ENCODE data around the gene KIR2DL3.

DNA sequence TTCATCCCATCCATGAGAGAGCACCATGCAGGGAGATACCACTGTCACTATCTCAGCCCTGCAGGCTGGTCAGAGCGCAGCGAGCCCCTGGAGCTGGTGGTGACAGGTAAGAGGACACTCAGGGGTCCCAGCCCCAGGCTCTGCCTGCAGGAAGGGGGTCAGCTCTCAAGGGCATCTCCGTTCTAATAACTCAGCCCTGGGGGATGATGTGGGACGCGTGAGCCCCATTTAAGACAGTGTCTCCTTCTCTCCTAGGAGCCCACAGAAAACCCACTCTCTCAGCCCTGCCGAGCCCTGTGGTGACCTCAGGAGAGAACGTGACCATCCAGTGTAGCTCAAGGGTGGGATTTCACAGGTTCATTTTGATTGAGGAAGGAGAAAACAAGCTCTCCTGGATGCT is 29.5 kb upstream of the KIR2DL3 start:
- TF ChIP-seq, protein P1, sequence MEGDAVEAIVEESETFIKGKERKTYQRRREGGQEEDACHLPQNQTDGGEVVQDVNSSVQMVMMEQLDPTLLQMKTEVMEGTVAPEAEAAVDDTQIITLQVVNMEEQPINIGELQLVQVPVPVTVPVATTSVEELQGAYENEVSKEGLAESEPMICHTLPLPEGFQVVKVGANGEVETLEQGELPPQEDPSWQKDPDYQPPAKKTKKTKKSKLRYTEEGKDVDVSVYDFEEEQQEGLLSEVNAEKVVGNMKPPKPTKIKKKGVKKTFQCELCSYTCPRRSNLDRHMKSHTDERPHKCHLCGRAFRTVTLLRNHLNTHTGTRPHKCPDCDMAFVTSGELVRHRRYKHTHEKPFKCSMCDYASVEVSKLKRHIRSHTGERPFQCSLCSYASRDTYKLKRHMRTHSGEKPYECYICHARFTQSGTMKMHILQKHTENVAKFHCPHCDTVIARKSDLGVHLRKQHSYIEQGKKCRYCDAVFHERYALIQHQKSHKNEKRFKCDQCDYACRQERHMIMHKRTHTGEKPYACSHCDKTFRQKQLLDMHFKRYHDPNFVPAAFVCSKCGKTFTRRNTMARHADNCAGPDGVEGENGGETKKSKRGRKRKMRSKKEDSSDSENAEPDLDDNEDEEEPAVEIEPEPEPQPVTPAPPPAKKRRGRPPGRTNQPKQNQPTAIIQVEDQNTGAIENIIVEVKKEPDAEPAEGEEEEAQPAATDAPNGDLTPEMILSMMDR (IDR thresholded peaks at IDR 0.05), result no peak
- TF ChIP-seq POLR2A (IDR thresholded peaks at IDR 0.05), result no peak
